Activated CD8-positive, alpha-beta memory T cell treated with anti-CD3 and anti-CD28 coated beads, Interleukin-2, amount 10 ng/mL, durations not matched to agents 7 days and 5 days (primary cell): ENCODE data around the gene RAD51B. TPM values are rescaled to one million over a fixed set of nuclear protein-coding genes. Genes with fewer than 3 reads are reported as not detected.

ENCODE experiments used
- ATAC-seq: fragments of 150-1000 bp; cut with Tn5 transposase; one replicate; pipeline ENCODE4 v1.10.0; 2021; ENCODE audit warnings: moderate library complexity
- CTCF ChIA-PET: fragments of 350-600 bp; sonication (Branson Sonifier 250); formaldehyde crosslinking; loops from one replicate; lab custom pipeline; 2021; ENCODE audit warnings: antibody characterized with exemption; lab: Charles Lee
- DNase-seq: peaks from one replicate; pipeline ENCODE4 v3.0.0-alpha.2; 2020
- H3K27ac Mint-ChIP-seq: one replicate; pipeline ENCODE4 v1.8.0; 2021; ENCODE audit warnings: mild to moderate bottlenecking, mixed read lengths
- H3K27me3 Mint-ChIP-seq: one replicate; pipeline ENCODE4 v1.8.0; 2021; ENCODE audit warnings: mixed read lengths
- H3K36me3 Mint-ChIP-seq: one replicate; pipeline ENCODE4 v1.8.0; 2021; ENCODE audit warnings: mild to moderate bottlenecking, mixed read lengths
- H3K4me1 Mint-ChIP-seq: one replicate; pipeline ENCODE4 v1.8.0; 2021; ENCODE audit warnings: mixed read lengths
- H3K4me3 Mint-ChIP-seq: one replicate; pipeline ENCODE4 v1.8.0; 2021; ENCODE audit warnings: mild to moderate bottlenecking, moderate library complexity, mixed read lengths
- H3K9me3 Mint-ChIP-seq: one replicate; pipeline ENCODE4 v1.8.0; 2022; ENCODE audit warnings: low read depth, mixed read lengths
- total RNA-seq, 2 experiments: library from RNA; stranded (reverse); gene quantifications; one replicate each; pipeline ENCODE4 v1.2.3, GENCODE V29; 2021

RAD51B gene
- total RNA-seq, 2 experiments from 2014 or later = 35.3 to 55.5 TPM

DNA sequence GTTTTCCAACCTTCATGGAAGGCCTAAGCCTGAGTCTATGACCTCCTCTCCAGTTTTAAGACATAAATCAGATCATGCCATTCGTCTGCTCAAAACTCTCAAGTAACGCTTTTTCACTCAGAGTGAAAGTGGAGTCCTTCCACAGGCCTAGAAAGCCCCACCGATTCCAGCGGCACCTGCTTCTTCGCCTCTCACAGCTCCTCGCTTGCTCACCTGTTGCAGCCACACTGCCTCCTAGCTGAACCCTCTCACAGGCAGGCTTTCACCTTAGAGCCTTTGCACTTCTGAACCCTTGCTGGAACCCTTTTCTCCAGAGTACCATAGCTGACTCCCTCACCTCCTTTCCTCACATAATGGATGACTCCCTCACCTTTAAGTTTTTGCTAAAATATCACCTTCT is 672.2 kb downstream of the RAD51B start:
- H3K36me3 Mint-ChIP-seq = no peaks in the 10 kb centered on the region
- CTCF ChIA-PET = interaction anchor here (1.3 kb wide), 1 partner anchor 16 kb away, joined by 4 read pairs; no protein-coding TSS in a partner anchor
- ATAC-seq (no peak), DNase-seq (no peak)
- no peak overlapping the region for H3K4me3 Mint-ChIP-seq
- no peaks in the 10 kb centered on the region for H3K27me3 Mint-ChIP-seq
- H3K27ac Mint-ChIP-seq = no peak overlapping the region
- H3K9me3 Mint-ChIP-seq = no peaks in the 10 kb centered on the region
- H3K4me1 Mint-ChIP-seq = peaks cover 4% of the 10 kb centered on the region

DNA sequence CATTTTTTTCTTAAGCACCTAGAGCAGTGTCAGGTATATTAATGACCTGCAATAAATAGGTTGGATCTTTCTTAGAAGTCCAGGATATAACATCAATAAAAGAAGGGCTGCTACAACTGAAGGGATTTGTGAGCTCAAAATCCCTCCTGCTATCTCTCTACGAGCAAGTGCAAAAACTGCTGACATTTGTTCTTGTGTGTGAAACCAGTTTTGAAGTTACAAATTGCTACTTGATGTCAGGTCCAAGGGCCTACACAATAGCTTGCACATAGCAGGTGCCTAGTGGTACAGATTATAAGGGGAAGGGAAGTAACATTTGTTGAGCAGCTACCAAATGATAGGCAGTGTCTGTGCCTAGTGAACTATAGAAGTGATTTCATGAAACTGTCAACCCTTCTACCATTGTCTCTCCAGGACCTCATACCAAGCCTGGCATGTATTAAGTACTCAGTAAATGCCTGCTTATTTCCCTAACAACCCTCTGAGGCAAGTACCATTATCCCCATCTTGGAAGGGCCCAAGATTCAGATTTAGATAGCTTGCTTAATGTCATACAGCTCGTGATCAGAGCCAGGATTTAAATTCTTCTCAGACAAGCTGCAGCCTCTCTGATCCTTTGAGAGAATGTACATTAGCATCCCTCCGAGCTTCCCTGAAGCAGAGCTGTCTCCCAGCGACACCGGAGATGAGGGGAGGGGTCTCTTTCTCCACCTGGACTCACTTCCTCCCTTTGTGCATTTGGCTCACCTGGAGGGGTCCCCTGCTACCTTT is 673.0 kb downstream of the RAD51B start:
- Mint-ChIP-seq H3K27ac (no peak overlapping the region), H3K4me3 (no peak overlapping the region), H3K4me1 (peaks cover 4% of the 10 kb centered on the region), H3K9me3 (no peaks in the 10 kb centered on the region), H3K36me3 (no peaks in the 10 kb centered on the region), H3K27me3 (no peaks in the 10 kb centered on the region)
- DNase-seq = no peak
- ATAC-seq = no peak
- CTCF ChIA-PET = interaction anchor here (1.3 kb wide), 1 partner anchor 16 kb away, joined by 4 read pairs; no protein-coding TSS in a partner anchor

DNA sequence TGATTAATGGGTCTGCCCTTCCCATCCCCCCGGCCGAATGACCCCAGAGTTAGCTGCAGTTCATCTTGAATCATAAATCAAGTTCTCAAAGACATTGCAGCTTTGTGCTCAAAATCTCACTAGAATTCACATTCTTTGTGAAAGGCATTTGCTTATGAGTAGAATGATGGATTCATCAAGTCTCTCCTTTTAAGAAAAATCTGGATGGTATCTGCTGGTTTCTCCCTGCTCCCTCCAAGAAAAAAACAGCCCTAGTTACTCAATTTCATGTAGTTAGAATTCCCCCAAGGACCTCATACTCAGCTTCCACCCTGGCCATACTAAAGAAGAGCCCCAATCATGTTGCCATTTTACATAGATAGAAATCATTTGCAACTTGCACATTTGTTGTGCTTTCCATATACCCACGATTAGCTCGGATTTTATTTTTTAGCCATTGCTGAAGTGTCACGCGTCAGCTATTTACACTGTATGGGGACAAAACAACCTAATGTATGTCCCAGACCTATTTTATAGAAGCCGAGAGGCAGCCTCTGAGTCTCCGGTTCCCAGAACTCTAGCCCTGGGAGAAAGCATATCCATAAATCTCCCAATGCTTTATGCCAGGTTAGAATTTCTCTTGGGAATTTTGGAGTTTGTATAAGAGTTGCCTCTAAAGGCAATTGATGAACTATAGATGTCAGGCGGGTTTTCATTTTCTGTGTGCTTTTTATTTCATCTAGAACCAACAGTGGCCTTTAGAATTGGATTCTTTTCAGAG is 673.8 kb downstream of the RAD51B start:
- H3K4me1 Mint-ChIP-seq = peaks cover 2% of the 10 kb centered on the region
- no peak overlapping the region for H3K27ac Mint-ChIP-seq
- ATAC-seq (no peak), DNase-seq (no peak)
- H3K9me3 Mint-ChIP-seq = no peaks in the 10 kb centered on the region
- no peaks in the 10 kb centered on the region for H3K36me3 Mint-ChIP-seq
- CTCF ChIA-PET = interaction anchor here (1.3 kb wide), 1 partner anchor 15 kb away, joined by 4 read pairs; no protein-coding TSS in a partner anchor
- H3K27me3 Mint-ChIP-seq = no peaks in the 10 kb centered on the region
- no peak overlapping the region for H3K4me3 Mint-ChIP-seq

DNA sequence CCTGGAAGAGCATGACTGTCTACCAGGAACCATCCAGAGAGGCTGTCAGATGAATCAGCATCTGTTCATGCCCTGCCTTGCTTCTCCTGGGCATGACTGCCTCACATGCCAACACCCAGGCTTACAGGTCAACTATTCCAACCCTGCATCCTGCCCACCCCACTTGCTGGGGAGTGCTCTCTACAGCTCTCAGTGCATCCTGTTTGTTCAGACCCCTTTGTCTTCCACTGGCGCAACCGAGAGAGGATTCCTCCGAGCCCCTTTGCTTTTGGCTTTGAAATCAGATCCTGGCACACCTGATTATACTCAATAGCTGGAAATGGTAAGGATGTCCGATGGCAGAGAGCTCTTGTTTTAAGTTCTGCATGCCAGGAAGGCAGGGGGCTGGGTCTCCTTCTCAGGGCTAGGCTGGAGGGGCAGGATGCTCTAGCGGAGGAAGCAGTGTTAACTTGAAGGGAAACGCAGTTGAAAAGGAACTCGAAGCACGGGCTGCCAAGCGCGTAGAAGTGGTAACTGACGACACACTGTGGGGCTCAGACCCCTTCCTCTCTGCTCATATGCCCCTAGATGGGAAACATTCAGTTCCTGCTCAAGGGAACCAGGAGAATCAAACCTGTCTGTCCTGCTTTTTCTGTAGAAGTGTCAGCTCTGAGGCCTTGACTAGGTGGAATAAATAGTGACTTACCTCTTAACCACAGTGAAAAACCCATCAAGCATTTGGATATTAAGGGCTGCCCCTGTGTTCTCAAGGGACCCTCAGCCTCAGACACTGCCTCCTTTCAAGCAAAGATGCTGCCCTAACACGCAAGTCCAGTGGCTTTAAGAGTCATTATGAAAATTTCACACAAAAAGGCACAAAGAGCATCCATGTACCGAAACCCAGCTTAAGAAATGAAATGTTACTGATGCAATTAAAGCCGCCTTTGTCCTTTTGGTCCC is 675.8 kb downstream of the RAD51B start:
- ATAC-seq = no peak
- no peak for DNase-seq
- CTCF ChIA-PET = no interaction called here
- no peaks in the 10 kb centered on the region for H3K9me3 Mint-ChIP-seq
- H3K27ac Mint-ChIP-seq = no peak overlapping the region
- no peaks in the 10 kb centered on the region for H3K27me3 Mint-ChIP-seq
- no peak overlapping the region for H3K4me3 Mint-ChIP-seq
- H3K4me1 Mint-ChIP-seq = no peaks in the 10 kb centered on the region
- H3K36me3 Mint-ChIP-seq = no peaks in the 10 kb centered on the region

DNA sequence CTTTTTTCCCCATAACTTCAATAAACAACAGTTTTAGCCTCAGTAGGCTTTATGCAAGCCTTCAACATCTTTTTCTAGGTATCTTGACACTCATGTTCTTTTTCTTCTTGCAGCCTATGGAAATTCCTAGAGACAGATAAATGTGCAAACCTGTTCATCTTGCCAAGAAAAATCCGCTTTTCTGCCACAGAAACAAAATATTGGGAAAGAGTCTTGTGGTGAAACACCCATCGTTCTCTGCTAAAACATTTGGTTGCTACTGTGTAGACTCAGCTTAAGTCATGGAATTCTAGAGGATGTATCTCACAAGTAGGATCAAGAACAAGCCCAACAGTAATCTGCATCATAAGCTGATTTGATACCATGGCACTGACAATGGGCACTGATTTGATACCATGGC is 677.4 kb downstream of the RAD51B start:
- CTCF ChIA-PET = no interaction called here
- H3K27ac Mint-ChIP-seq = no peak overlapping the region
- H3K27me3 Mint-ChIP-seq = no peaks in the 10 kb centered on the region
- ATAC-seq = no peak
- H3K9me3 Mint-ChIP-seq = no peaks in the 10 kb centered on the region
- no peaks in the 10 kb centered on the region for H3K4me1 Mint-ChIP-seq
- H3K36me3 Mint-ChIP-seq = no peaks in the 10 kb centered on the region
- no peak for DNase-seq
- H3K4me3 Mint-ChIP-seq = no peak overlapping the region

DNA sequence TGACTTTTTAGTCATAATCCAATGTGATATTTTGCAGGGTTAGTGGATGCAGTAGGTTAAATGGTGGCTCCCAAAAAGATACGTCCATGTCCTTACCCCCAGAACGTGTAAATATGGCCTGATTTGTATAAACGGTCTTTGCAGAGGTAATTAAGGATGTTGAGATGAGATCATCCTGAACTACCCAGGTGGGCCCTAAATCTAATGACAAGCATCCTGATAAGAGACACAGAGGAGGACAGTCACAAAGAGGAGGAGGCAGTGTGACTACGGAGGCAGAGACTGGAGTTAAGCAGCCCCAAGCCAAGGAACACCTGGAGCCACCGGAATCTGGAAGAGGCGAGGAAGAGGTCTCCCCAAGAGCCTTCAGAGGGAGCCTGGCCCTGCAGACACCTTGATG is 679.9 kb downstream of the RAD51B start:
- Mint-ChIP-seq H3K27me3 (no peaks in the 10 kb centered on the region), H3K4me3 (no peak overlapping the region), H3K9me3 (no peaks in the 10 kb centered on the region), H3K27ac (no peak overlapping the region), H3K36me3 (no peaks in the 10 kb centered on the region), H3K4me1 (no peaks in the 10 kb centered on the region)
- no peak for DNase-seq
- CTCF ChIA-PET = no interaction called here
- no peak for ATAC-seq

DNA sequence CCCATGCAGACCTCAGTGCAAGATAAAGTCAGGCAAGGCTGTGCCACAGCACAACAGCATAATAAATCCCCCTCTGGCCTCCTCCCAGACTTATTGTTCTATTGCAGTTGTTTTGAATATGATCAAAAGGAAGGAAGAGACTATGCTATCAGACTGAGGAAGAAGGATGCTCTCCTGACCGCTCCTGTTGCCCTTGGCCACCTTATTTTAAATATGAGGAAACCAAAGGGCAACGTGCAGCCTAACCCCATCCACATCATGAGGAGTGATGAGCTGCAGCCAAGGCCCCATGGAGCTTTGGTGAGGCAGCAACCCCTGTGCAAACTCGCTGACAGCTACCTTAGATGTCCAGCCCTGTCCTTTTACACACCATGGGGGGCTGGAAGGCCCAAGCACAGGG is 681.6 kb downstream of the RAD51B start:
- DNase-seq (no peak), ATAC-seq (no peak)
- no peaks in the 10 kb centered on the region for H3K27me3 Mint-ChIP-seq
- CTCF ChIA-PET = no interaction called here
- H3K36me3 Mint-ChIP-seq = no peaks in the 10 kb centered on the region
- peaks cover 2% of the 10 kb centered on the region for H3K4me1 Mint-ChIP-seq
- no peak overlapping the region for H3K4me3 Mint-ChIP-seq
- H3K9me3 Mint-ChIP-seq = no peaks in the 10 kb centered on the region
- no peak overlapping the region for H3K27ac Mint-ChIP-seq

DNA sequence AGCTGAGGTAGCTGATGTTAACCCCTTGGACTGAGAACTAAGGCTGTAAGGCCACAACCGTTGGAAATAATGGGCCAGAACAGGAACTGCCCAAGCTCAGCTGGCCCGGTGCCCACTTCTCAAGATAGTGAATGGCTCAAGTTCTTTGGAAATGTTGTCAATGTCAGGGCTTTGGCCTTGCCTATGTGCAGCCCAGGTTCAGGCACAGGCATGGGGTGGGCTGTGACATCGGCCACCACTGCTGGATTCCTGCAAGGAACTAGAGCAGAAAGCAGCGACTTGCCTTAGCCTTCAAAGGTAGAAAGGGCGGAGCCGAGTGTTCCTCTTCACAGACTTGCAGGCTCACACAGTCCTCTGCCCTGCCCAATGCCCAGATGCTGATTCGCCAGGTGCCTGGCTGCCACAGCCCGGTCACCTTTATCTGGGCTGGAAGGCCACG is 682.1 kb downstream of the RAD51B start:
- ATAC-seq = no peak

DNA sequence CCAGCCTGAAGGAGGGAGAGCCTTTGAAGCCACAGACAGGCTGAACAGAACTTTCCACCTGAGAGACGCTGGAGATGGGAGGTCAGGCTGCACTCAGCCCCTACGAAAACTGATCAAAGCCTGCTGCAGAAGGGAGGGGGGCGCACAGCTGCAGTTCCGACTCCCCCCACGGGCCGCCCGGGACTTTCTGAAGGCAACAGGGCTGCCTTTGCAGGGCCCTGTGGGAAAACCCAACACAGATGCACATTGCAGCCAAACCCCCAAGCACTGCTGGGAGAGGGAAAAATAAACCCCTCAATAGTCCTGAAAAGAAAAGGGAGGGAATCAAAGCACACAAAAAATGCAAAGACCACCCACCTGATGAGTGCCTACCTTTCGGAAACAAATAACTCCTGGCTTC is 682.7 kb downstream of the RAD51B start:
- no peaks in the 10 kb centered on the region for H3K27me3 Mint-ChIP-seq
- no peaks in the 10 kb centered on the region for H3K9me3 Mint-ChIP-seq
- CTCF ChIA-PET = no interaction called here
- DNase-seq (no peak), ATAC-seq (no peak)
- H3K4me1 Mint-ChIP-seq = peaks cover 12% of the 10 kb centered on the region
- H3K36me3 Mint-ChIP-seq = no peaks in the 10 kb centered on the region
- H3K27ac Mint-ChIP-seq = no peak overlapping the region
- H3K4me3 Mint-ChIP-seq = no peak overlapping the region

More for the DNA sequence above, 682.1 kb downstream of the RAD51B start:
- Mint-ChIP-seq H3K27ac (no peak overlapping the region), H3K36me3 (no peaks in the 10 kb centered on the region), H3K4me3 (no peak overlapping the region), H3K27me3 (no peaks in the 10 kb centered on the region), H3K4me1 (peaks cover 6% of the 10 kb centered on the region), H3K9me3 (no peaks in the 10 kb centered on the region)
- DNase-seq = no peak
- CTCF ChIA-PET = no interaction called here

DNA sequence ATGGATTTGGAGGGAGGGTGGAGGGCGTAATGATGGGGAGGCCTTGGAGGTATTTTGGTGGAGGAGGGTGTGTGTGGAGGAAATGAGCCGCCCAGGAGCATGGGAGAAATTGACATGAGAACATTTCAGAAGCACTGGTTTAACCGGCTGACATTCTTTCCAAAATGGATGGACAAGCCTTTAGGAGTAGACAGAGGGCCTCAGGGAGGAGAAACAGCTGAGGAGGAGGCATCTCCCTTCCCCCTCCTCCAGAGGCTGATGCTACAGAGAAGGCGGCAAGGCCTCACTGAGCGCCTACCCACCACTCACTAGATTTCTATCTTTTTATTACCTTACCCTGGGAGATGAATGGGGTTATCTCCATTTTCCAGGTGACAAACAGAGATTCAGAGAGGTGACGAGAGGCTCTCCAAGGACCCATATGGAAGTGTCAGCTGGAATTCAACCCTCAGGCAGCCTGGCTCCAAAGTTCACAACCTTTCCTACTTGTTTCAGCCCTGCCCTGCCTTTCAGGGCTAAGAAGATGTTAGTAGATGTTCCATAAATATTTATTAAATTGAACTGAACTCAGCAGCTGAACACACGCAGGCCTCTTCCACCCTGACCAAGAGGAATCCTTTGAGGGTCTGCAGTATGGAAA is 683.7 kb downstream of the RAD51B start:
- CTCF ChIA-PET = no interaction called here
- H3K4me1 Mint-ChIP-seq = peaks cover 23% of the 10 kb centered on the region

DNA sequence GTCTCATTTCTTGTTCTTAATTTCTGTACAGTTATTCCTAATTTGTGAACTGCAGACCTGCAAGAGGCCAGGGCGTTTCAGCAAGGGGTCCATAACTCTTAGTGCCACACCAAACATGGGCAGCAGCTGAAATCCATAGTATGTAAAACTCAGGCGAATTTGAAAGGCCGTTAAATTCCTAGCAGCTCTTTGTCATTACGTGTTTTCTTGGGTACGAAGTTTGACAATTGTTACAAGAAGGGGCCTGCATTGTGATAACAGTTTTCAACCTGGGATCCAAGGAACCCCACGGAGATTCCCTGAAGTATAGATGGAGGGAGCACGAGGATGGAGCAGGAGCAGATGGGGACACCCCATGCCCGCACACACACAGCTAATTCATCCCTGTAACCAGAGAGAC is 685.3 kb downstream of the RAD51B start:
- H3K27ac Mint-ChIP-seq = no peak overlapping the region
- H3K4me3 Mint-ChIP-seq = no peak overlapping the region
- ATAC-seq (no peak), DNase-seq (no peak)
- peaks cover 23% of the 10 kb centered on the region for H3K4me1 Mint-ChIP-seq
- H3K9me3 Mint-ChIP-seq = no peaks in the 10 kb centered on the region
- H3K36me3 Mint-ChIP-seq = no peaks in the 10 kb centered on the region
- no peaks in the 10 kb centered on the region for H3K27me3 Mint-ChIP-seq
- CTCF ChIA-PET = no interaction called here

More for the DNA sequence above, 683.7 kb downstream of the RAD51B start:
- H3K4me3 Mint-ChIP-seq = no peak overlapping the region
- ATAC-seq (no peak), DNase-seq (no peak)
- H3K27ac Mint-ChIP-seq = no peak overlapping the region
- H3K27me3 Mint-ChIP-seq = no peaks in the 10 kb centered on the region
- no peaks in the 10 kb centered on the region for H3K36me3 Mint-ChIP-seq
- H3K9me3 Mint-ChIP-seq = no peaks in the 10 kb centered on the region

DNA sequence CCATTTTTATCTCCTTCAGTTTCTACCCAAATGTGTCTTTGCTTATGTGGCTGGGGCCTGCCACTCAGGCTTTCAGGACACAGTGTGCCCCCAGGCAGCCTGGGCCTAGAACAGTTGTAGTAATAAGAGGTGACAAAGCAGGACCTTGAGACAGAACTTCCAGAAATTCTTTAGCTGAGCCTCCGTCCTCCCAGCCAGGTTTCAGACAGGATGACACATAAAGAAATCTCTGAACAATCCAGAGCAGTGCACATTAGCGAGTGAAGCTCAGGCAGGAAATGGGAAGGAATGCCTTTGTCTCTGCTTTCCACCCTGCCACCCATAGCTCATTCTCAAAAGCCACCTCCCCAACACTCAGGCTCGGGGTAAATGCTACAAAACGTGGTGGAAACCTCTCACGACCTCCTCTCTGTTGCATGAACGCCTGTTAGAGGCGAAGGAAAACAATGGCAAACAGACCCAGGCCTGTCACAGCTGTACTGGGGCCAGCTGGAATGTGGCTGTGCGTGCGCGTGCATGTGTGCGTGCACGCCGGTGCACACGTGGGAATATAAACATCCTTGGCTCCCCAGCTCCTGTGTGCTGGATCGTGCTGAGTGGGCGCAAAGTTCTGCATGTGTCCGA is 686.6 kb downstream of the RAD51B start:
- no peak overlapping the region for H3K27ac Mint-ChIP-seq
- no peak overlapping the region for H3K4me3 Mint-ChIP-seq
- H3K27me3 Mint-ChIP-seq = no peaks in the 10 kb centered on the region
- peaks cover 23% of the 10 kb centered on the region for H3K4me1 Mint-ChIP-seq
- CTCF ChIA-PET = interaction anchor here (0.7 to 1.1 kb wide), 2 partner anchors 283 to 1372 kb away, joined by 4 to 6 read pairs; no protein-coding TSS in a partner anchor
- no peaks in the 10 kb centered on the region for H3K36me3 Mint-ChIP-seq
- no peaks in the 10 kb centered on the region for H3K9me3 Mint-ChIP-seq
- DNase-seq (no peak), ATAC-seq (no peak)
